GM23338 (cell line): Measurements from ENCODE around the gene UGT1A4. TPM values are rescaled to one million over a fixed set of nuclear protein-coding genes. Genes with fewer than 3 reads are reported as not detected.
A peak's percentile ranks its signal among the peaks of the same experiment; 100 is the strongest.

ENCODE experiments used
- ATAC-seq: fragments of 200-7000 bp; cut with Tn5 transposase; 3 replicates; pipeline ENCODE4 v1.9.1; 2020
- DNase-seq: peaks from one replicate; pipeline ENCODE4 v3.0.0-alpha.2; 2015; ENCODE audit warnings: low spot score
- H2AFZ ChIP-seq: fragments of 200-600 bp; sonication (generic); 2 replicates; pipeline ENCODE4 v1.8.0; 2016; ENCODE audit warnings: antibody characterized with exemption, mild to moderate bottlenecking, moderate library complexity
- H3F3A ChIP-seq: fragments of 200-600 bp; sonication (generic); replicated peaks from 2 replicates; pipeline ENCODE4 v1.8.0; 2017; ENCODE audit warnings: antibody characterized with exemption, mixed run types, low read depth
- H3K27ac ChIP-seq: fragments of 200-600 bp; sonication (generic); 2 replicates; pipeline ENCODE4 v1.6.1; 2016; ENCODE audit warnings: low read depth
- H3K27me3 ChIP-seq: fragments of 200-600 bp; sonication (generic); 2 replicates; pipeline ENCODE4 v1.8.0; 2016; ENCODE audit warnings: mild to moderate bottlenecking, mixed run types, moderate library complexity; ENCODE audit not compliant: insufficient read depth
- H3K36me3 ChIP-seq: fragments of 200-600 bp; sonication (generic); 2 replicates; pipeline ENCODE4 v1.8.0; 2016; ENCODE audit warnings: mild to moderate bottlenecking; ENCODE audit not compliant: insufficient read depth
- H3K4me1 ChIP-seq: fragments of 200-600 bp; sonication (generic); 2 replicates; pipeline ENCODE4 v1.8.0; 2016; ENCODE audit warnings: mild to moderate bottlenecking, moderate library complexity; ENCODE audit not compliant: insufficient read depth
- H3K4me2 ChIP-seq: fragments of 200-600 bp; sonication (generic); 2 replicates; pipeline ENCODE4 v1.7.1; 2017; ENCODE audit warnings: mixed run types
- H3K4me3 ChIP-seq: fragments of 200-600 bp; sonication (generic); 2 replicates; pipeline ENCODE4 v1.6.1; 2016; ENCODE audit warnings: mixed run types
- H3K79me2 ChIP-seq: fragments of 200-600 bp; sonication (generic); replicated peaks from 2 replicates; pipeline ENCODE4 v1.8.0; 2017; ENCODE audit warnings: mild to moderate bottlenecking; ENCODE audit not compliant: insufficient read depth
- H3K9me2 ChIP-seq: fragments of 200-600 bp; sonication (generic); 2 replicates; pipeline ENCODE4 v1.8.0; 2017; ENCODE audit not compliant: insufficient read depth
- H4K20me1 ChIP-seq: fragments of 200-600 bp; sonication (generic); replicated peaks from 2 replicates; pipeline ENCODE4 v1.8.0; 2017; ENCODE audit warnings: mild to moderate bottlenecking; ENCODE audit not compliant: insufficient read depth
- H3K27ac Mint-ChIP-seq: 2 replicates; pipeline ENCODE4 v1.8.0; 2020; ENCODE audit warnings: inconsistent platforms, mild to moderate bottlenecking, moderate library complexity, mixed read lengths
- H3K27me3 Mint-ChIP-seq: 3 replicates; pipeline ENCODE4 v1.8.0; 2022; ENCODE audit warnings: low read depth, mild to moderate bottlenecking, moderate library complexity, mixed read lengths, inconsistent platforms; ENCODE audit not compliant: insufficient read depth, poor library complexity
- H3K36me3 Mint-ChIP-seq: 3 replicates; pipeline ENCODE4 v1.8.0; 2021; ENCODE audit warnings: low read depth, mild to moderate bottlenecking, inconsistent platforms, moderate library complexity, mixed read lengths
- H3K4me1 Mint-ChIP-seq: 3 replicates; pipeline ENCODE4 v1.8.0; 2020; ENCODE audit warnings: mild to moderate bottlenecking, inconsistent platforms, mixed read lengths
- H3K4me3 Mint-ChIP-seq: 3 replicates; pipeline ENCODE4 v1.8.0; 2021; ENCODE audit warnings: moderate library complexity, mild to moderate bottlenecking, inconsistent platforms, mixed read lengths
- H3K9me3 Mint-ChIP-seq: 3 replicates; pipeline ENCODE4 v1.8.0; 2020; ENCODE audit warnings: moderate library complexity, mild to moderate bottlenecking, inconsistent platforms, mixed read lengths
- CREB1 ChIP-seq: fragments of 250-450 bp; sonication (Bioruptor Pico); IDR thresholded peaks from 2 replicates; pipeline ENCODE4 v1.5.0; 2020; ENCODE audit warnings: low read depth, mild to moderate bottlenecking, moderate library complexity
- JUNB ChIP-seq: IDR thresholded peaks from one replicate; pipeline ENCODE4 v1.6.1; 2016; ENCODE audit warnings: antibody characterized with exemption; ENCODE audit not compliant: unreplicated experiment
- NANOG ChIP-seq: IDR thresholded peaks from 2 replicates; pipeline ENCODE4 v1.6.1; 2016; ENCODE audit warnings: antibody characterized with exemption, borderline replicate concordance
- POLR2AphosphoS5 ChIP-seq: IDR thresholded peaks from 2 replicates; pipeline ENCODE4 v1.6.1; 2016; ENCODE audit warnings: antibody characterized with exemption, low read depth
- STAT1 ChIP-seq: IDR thresholded peaks from one replicate; pipeline ENCODE4 v1.6.1; 2016; ENCODE audit warnings: antibody characterized with exemption; ENCODE audit not compliant: unreplicated experiment
- ZNF114 ChIP-seq: fragments of 250-450 bp; sonication (Bioruptor Pico); IDR thresholded peaks from 2 replicates; pipeline ENCODE4 v1.5.0; 2020; ENCODE audit warnings: mild to moderate bottlenecking, moderate library complexity
- polyA plus RNA-seq: library from polyadenylated mRNA; unstranded; fragments of >200 nt; fragmentation: Nextera tagmentation; extraction: Ambion mirVana; gene quantifications from 2 replicates; pipeline ENCODE4 v1.2.1, GENCODE V29; 2016
- total RNA-seq: library from RNA; depleted of rRNA; stranded (reverse); fragments of >200 nt; shearing (Covaris generic); gene quantifications from 2 replicates; pipeline ENCODE4 v1.2.3, GENCODE V29; 2014
- TF ChIP-seq, protein P1 (sequence below): fragments of 250-450 bp; sonication (Bioruptor Pico); IDR thresholded peaks from 2 replicates; pipeline ENCODE4 v1.5.0; 2020; ENCODE audit warnings: mild to moderate bottlenecking, moderate library complexity
- TF ChIP-seq, protein P2 (sequence below), 2 experiments: fragments of 200-600 bp in 1 of 2; sonication (generic) in 1 of 2; conservative IDR thresholded peaks; 2 replicates each; pipeline versions ENCODE4 v1.5.1 to v1.6.1; 2016 to 2017; ENCODE audit warnings: antibody characterized with exemption in 2 of 2, low read depth in 2 of 2, mild to moderate bottlenecking in 2 of 2, moderate library complexity in 1 of 2
- TF ChIP-seq, protein P3 (sequence below): IDR thresholded peaks from 2 replicates; pipeline ENCODE4 v1.6.1; 2016; ENCODE audit warnings: antibody characterized with exemption
- TF ChIP-seq, protein P4 (sequence below): IDR thresholded peaks from one replicate; pipeline ENCODE4 v1.6.1; 2018; ENCODE audit warnings: antibody characterized with exemption; ENCODE audit not compliant: unreplicated experiment

Gene UGT1A4
- total and polyA plus RNA-seq, 2 experiments from 2014 or later = not detected

DNA sequence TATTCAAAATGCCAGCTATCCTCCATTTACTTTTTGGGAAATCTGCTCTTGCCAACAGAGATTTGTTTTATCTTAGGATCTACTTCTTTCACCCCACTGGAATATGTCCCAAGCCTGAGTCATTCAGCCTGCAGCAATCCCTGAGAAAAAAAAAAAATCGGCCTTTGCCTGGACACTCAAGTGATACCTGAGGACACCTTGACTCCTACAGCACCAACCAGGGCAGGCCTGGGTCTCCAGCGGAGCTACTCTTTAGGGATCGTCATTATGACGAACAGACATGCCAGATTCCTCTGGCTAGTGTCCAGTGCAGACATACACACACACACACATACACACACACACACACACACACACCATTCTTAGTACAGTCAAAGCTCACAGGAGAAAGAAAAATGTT, 28.1 kb upstream of the UGT1A4 start (continued):
- TF ChIP-seq, protein P1, sequence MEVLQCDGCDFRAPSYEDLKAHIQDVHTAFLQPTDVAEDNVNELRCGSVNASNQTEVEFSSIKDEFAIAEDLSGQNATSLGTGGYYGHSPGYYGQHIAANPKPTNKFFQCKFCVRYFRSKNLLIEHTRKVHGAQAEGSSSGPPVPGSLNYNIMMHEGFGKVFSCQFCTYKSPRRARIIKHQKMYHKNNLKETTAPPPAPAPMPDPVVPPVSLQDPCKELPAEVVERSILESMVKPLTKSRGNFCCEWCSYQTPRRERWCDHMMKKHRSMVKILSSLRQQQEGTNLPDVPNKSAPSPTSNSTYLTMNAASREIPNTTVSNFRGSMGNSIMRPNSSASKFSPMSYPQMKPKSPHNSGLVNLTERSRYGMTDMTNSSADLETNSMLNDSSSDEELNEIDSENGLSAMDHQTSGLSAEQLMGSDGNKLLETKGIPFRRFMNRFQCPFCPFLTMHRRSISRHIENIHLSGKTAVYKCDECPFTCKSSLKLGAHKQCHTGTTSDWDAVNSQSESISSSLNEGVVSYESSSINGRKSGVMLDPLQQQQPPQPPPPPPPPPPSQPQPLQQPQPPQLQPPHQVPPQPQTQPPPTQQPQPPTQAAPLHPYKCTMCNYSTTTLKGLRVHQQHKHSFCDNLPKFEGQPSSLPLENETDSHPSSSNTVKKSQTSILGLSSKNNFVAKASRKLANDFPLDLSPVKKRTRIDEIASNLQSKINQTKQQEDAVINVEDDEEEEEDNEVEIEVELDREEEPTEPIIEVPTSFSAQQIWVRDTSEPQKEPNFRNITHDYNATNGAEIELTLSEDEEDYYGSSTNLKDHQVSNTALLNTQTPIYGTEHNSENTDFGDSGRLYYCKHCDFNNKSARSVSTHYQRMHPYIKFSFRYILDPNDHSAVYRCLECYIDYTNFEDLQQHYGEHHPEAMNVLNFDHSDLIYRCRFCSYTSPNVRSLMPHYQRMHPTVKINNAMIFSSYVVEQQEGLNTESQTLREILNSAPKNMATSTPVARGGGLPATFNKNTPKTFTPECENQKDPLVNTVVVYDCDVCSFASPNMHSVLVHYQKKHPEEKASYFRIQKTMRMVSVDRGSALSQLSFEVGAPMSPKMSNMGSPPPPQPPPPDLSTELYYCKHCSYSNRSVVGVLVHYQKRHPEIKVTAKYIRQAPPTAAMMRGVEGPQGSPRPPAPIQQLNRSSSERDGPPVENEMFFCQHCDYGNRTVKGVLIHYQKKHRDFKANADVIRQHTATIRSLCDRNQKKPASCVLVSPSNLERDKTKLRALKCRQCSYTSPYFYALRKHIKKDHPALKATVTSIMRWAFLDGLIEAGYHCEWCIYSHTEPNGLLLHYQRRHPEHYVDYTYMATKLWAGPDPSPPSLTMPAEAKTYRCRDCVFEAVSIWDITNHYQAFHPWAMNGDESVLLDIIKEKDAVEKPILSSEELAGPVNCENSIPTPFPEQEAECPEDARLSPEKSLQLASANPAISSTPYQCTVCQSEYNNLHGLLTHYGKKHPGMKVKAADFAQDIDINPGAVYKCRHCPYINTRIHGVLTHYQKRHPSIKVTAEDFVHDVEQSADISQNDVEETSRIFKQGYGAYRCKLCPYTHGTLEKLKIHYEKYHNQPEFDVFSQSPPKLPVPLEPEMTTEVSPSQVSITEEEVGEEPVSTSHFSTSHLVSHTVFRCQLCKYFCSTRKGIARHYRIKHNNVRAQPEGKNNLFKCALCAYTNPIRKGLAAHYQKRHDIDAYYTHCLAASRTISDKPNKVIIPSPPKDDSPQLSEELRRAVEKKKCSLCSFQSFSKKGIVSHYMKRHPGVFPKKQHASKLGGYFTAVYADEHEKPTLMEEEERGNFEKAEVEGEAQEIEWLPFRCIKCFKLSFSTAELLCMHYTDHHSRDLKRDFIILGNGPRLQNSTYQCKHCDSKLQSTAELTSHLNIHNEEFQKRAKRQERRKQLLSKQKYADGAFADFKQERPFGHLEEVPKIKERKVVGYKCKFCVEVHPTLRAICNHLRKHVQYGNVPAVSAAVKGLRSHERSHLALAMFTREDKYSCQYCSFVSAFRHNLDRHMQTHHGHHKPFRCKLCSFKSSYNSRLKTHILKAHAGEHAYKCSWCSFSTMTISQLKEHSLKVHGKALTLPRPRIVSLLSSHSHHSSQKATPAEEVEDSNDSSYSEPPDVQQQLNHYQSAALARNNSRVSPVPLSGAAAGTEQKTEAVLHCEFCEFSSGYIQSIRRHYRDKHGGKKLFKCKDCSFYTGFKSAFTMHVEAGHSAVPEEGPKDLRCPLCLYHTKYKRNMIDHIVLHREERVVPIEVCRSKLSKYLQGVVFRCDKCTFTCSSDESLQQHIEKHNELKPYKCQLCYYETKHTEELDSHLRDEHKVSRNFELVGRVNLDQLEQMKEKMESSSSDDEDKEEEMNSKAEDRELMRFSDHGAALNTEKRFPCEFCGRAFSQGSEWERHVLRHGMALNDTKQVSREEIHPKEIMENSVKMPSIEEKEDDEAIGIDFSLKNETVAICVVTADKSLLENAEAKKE (CRISPR knock-in tag) = no peak
- TF ChIP-seq, protein P2, sequence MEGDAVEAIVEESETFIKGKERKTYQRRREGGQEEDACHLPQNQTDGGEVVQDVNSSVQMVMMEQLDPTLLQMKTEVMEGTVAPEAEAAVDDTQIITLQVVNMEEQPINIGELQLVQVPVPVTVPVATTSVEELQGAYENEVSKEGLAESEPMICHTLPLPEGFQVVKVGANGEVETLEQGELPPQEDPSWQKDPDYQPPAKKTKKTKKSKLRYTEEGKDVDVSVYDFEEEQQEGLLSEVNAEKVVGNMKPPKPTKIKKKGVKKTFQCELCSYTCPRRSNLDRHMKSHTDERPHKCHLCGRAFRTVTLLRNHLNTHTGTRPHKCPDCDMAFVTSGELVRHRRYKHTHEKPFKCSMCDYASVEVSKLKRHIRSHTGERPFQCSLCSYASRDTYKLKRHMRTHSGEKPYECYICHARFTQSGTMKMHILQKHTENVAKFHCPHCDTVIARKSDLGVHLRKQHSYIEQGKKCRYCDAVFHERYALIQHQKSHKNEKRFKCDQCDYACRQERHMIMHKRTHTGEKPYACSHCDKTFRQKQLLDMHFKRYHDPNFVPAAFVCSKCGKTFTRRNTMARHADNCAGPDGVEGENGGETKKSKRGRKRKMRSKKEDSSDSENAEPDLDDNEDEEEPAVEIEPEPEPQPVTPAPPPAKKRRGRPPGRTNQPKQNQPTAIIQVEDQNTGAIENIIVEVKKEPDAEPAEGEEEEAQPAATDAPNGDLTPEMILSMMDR (conservative IDR thresholded peaks at IDR 0.05; ENCODE audit: low read depth in 2 of 2) = no peak
- no peak for TF ChIP-seq CREB1 (CRISPR knock-in tag)

DNA sequence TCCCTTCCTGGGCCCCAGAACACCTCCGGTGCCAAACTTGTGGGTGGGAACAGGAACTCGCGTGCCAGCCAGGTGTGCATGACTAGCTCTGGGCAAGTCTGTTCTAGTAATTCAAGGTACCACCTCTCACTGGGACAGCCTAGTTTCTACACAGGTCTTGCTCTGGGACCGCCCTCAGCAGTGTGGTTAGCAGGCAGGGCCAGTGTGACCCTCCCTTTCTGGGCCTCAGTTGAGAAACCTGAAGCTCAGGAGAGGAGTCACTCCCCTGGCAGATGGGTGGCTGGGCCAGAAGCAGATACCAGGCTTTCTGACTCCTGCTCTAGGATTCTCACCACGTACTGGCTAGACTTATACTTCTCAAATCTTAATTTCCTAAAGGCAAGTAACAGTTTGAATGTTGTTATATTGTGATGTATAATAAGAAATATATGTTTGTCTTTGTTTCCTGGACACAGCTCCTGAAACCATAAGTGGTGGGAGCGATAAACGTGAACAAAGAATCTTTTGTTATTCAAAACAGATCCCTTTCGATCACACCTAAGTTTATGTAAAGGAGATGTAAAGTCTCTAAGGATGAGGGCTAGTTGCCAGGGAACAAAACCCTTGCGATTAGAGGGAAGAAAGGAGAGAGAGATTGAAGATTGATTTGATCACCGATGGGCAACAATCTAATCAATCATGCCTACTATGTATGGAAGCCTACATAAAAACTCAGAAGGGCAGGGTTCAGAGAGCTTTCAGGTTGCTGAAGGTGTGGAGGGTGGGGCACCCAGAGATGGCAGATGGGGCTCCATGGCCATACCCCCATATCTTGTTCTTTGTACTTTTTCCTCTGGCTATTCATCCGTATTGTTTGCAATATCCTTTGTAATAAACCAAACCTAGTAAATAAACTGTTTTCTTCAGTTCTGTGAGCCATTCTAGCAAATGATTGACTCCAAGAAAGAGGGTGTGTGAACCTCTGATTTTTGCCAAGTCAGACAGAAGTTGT, 26.8 kb upstream of the UGT1A4 start:
- Histone ChIP-seq H3K36me3 (no peaks in the 10 kb centered on the region), H3F3A (no peaks in the 10 kb centered on the region), H3K4me2 (no peak overlapping the region), H3K79me2 (no peaks in the 10 kb centered on the region), H4K20me1 (no peaks in the 10 kb centered on the region; the same call in 1 of the 2 replicates), H3K27me3 (no peaks in the 10 kb centered on the region), H3K27ac (no peak overlapping the region), H3K4me3 (no peak overlapping the region), H3K9me2 (peaks cover 16% of the 10 kb centered on the region; the same call in 1 of the 2 replicates), H2AFZ (peak overlapping the region; percentile 72; the same call in 1 of the 2 replicates), H3K4me1 (peaks cover 7% of the 10 kb centered on the region; the same call in 1 of the 2 replicates)
- H3K27ac Mint-ChIP-seq = no peak overlapping the region
- H3K4me1 Mint-ChIP-seq = peaks cover 20% of the 10 kb centered on the region
- peak; percentile 43; the same call in 2 of the 3 replicates for ATAC-seq
- no peak for DNase-seq
- peaks cover 2% of the 10 kb centered on the region for H3K27me3 Mint-ChIP-seq
- H3K36me3 Mint-ChIP-seq = no peaks in the 10 kb centered on the region; the same call in 2 of the 3 replicates
- H3K4me3 Mint-ChIP-seq = no peak overlapping the region
- H3K9me3 Mint-ChIP-seq = no peaks in the 10 kb centered on the region
- TF ChIP-seq JUNB = no peak
- TF ChIP-seq, protein P3, sequence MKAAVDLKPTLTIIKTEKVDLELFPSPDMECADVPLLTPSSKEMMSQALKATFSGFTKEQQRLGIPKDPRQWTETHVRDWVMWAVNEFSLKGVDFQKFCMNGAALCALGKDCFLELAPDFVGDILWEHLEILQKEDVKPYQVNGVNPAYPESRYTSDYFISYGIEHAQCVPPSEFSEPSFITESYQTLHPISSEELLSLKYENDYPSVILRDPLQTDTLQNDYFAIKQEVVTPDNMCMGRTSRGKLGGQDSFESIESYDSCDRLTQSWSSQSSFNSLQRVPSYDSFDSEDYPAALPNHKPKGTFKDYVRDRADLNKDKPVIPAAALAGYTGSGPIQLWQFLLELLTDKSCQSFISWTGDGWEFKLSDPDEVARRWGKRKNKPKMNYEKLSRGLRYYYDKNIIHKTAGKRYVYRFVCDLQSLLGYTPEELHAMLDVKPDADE = no peak
- TF ChIP-seq POLR2AphosphoS5 = no peak
- TF ChIP-seq STAT1 = no peak
- TF ChIP-seq, protein P4, sequence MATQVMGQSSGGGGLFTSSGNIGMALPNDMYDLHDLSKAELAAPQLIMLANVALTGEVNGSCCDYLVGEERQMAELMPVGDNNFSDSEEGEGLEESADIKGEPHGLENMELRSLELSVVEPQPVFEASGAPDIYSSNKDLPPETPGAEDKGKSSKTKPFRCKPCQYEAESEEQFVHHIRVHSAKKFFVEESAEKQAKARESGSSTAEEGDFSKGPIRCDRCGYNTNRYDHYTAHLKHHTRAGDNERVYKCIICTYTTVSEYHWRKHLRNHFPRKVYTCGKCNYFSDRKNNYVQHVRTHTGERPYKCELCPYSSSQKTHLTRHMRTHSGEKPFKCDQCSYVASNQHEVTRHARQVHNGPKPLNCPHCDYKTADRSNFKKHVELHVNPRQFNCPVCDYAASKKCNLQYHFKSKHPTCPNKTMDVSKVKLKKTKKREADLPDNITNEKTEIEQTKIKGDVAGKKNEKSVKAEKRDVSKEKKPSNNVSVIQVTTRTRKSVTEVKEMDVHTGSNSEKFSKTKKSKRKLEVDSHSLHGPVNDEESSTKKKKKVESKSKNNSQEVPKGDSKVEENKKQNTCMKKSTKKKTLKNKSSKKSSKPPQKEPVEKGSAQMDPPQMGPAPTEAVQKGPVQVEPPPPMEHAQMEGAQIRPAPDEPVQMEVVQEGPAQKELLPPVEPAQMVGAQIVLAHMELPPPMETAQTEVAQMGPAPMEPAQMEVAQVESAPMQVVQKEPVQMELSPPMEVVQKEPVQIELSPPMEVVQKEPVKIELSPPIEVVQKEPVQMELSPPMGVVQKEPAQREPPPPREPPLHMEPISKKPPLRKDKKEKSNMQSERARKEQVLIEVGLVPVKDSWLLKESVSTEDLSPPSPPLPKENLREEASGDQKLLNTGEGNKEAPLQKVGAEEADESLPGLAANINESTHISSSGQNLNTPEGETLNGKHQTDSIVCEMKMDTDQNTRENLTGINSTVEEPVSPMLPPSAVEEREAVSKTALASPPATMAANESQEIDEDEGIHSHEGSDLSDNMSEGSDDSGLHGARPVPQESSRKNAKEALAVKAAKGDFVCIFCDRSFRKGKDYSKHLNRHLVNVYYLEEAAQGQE = no peak
- TF ChIP-seq CREB1 (CRISPR knock-in tag) = no peak
- no peak for TF ChIP-seq ZNF114 (CRISPR knock-in tag)
- no peak for TF ChIP-seq NANOG
